SK-N-MC (cell line): ENCODE data around the gene CLCN2.

Source experiments
- DNase-seq: peaks from one replicate; pipeline ENCODE4 v3.0.0-alpha.2; 2011; ENCODE audit warnings: low read depth, low spot score
- H3K27ac ChIP-seq: fragments of 200-600 bp; sonication (generic); 2 replicates; pipeline ENCODE4 v1.5.1; 2016; ENCODE audit warnings: mixed run types
- H3K36me3 ChIP-seq: fragments of 200-600 bp; sonication (generic); 2 replicates; pipeline ENCODE4 v1.6.1; 2017; ENCODE audit warnings: antibody characterized with exemption, low read length, mixed read lengths; ENCODE audit not compliant: insufficient read depth
- H3K4me3 ChIP-seq: fragments of 200-600 bp; sonication (generic); 2 replicates; pipeline ENCODE4 v1.5.1; 2016
- H3K9ac ChIP-seq: fragments of 200-600 bp; sonication (generic); 2 replicates; pipeline ENCODE4 v1.8.0; 2017; ENCODE audit warnings: mixed run types, mixed read lengths; ENCODE audit not compliant: insufficient read length
- H3K9me3 ChIP-seq: fragments of 200-600 bp; sonication (generic); 2 replicates; pipeline ENCODE4 v1.6.1; 2017; ENCODE audit warnings: low read depth, mild to moderate bottlenecking, antibody characterized with exemption, low read length, moderate library complexity, mixed read lengths
- EZH2 ChIP-seq: fragments of 200-600 bp; sonication (generic); IDR thresholded peaks from one replicate; pipeline ENCODE4 v1.6.1; 2017; ENCODE audit warnings: antibody characterized with exemption
- FOXP2 ChIP-seq: optimal IDR thresholded peaks from 2 replicates; pipeline ENCODE3; 2011; ENCODE audit warnings: mild to moderate bottlenecking, moderate library complexity; ENCODE audit not compliant: insufficient read depth; ENCODE audit errors: extremely low read length, control extremely low read depth
- POLR2AphosphoS5 ChIP-seq: IDR thresholded peaks from 2 replicates; pipeline ENCODE4 v1.6.1; 2012; ENCODE audit warnings: mild to moderate bottlenecking, low read depth, low read length, borderline replicate concordance

Gene CLCN2

GRCh38 chr3:184361532-184361931, at the start of gene CLCN2, which contains the start of gene POLR2H:
Gene CLCN2 (minus strand): TSS chr3:184361605. CDS start chr3:184361479, 126 bp downstream.
Gene POLR2H (plus strand): TSS chr3:184361710. CDS start chr3:184363493, 1,783 bp downstream.
- DNase-seq: no peak
- H3K9me3 ChIP-seq: no peaks in the 10 kb centered on the region
- H3K4me3 ChIP-seq: peak within 1 kb of the TSS; percentile 94
- TF ChIP-seq POLR2AphosphoS5: no peak; the same call in 1 of the 2 replicates
- TF ChIP-seq FOXP2: no peak
- TF ChIP-seq EZH2: no peak
- H3K36me3 ChIP-seq: peaks cover 17% of the 10 kb centered on the region
- peak within 1 kb of the TSS; percentile 25; the same call in 1 of the 2 replicates for H3K27ac ChIP-seq
- H3K9ac ChIP-seq: peak within 1 kb of the TSS; percentile 90

DNA sequence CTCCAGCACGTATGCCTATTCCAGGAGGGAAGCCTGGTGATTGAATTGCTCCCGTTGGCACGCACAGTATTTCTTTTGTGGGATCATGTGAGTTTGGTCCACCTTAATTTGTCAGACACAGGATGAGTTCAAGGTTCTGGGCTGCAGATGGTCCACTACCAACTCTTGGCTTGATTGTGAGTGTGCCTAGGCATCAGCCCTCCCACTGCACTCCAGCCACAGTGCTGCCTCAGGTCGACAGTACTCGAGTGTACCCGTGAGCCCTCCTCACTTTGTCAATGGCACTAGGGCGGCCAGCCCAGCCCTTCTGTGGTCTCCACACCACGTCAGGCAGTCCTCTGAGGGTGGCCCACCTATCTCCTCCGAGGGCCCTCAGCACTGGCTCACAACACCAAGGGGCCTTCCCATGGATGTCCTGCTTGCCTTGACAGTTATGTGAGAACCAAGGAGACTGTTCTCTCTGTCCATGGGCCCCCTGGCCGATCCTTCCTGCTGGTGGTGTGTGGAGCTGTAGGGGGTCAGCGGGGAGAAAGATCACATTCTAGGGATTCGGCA, 48.6 kb upstream of the CLCN2 start:
- no peak overlapping the region for H3K9ac ChIP-seq
- H3K9me3 ChIP-seq: no peaks in the 10 kb centered on the region
- TF ChIP-seq EZH2 (no peak), FOXP2 (no peak), POLR2AphosphoS5 (no peak)
- H3K27ac ChIP-seq: no peak overlapping the region
- no peak overlapping the region for H3K4me3 ChIP-seq
- DNase-seq: no peak
- no peaks in the 10 kb centered on the region for H3K36me3 ChIP-seq

GRCh38 chr3:184409331-184409926, 48.0 kb upstream of the CLCN2 start:
- no peak for DNase-seq
- no peak for TF ChIP-seq POLR2AphosphoS5
- no peak for TF ChIP-seq EZH2
- no peak for TF ChIP-seq FOXP2
- Histone ChIP-seq H3K27ac (no peak overlapping the region), H3K4me3 (no peak overlapping the region), H3K9ac (no peak overlapping the region), H3K9me3 (no peaks in the 10 kb centered on the region), H3K36me3 (no peaks in the 10 kb centered on the region)

- no peak for DNase-seq
- Histone ChIP-seq H3K27ac (no peak overlapping the region), H3K4me3 (no peak overlapping the region), H3K9me3 (no peaks in the 10 kb centered on the region), H3K9ac (no peak overlapping the region), H3K36me3 (no peaks in the 10 kb centered on the region)
- no peak for TF ChIP-seq EZH2
- TF ChIP-seq FOXP2: no peak
- TF ChIP-seq POLR2AphosphoS5: no peak
Observed at GRCh38 chr3:184405075-184406030, 43.9 kb upstream of the CLCN2 start.

DNA sequence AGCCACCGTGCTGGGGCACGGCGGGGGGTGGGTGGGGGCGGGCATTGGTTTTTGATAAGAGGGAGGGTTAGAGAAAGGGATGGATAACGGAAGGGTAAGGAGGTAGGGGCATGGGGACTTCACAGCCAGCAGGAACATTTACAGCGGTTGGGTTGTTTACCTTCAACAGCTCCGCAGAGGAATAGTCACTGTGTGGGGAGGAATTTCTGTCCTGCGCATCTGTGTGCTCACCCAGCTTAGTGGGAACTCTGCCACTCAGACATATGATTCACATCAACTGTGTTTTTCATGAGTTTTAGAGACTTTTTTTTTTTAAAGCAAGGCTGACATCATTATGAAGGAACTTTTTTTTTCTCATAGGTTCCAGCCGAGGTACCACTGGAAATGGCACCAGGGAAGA, 38.0 kb upstream of the CLCN2 start:
- Histone ChIP-seq H3K4me3 (no peak overlapping the region), H3K9ac (no peak overlapping the region), H3K36me3 (no peaks in the 10 kb centered on the region), H3K27ac (no peak overlapping the region), H3K9me3 (no peaks in the 10 kb centered on the region)
- TF ChIP-seq EZH2 (no peak), POLR2AphosphoS5 (no peak), FOXP2 (no peak)
- DNase-seq: no peak

DNA sequence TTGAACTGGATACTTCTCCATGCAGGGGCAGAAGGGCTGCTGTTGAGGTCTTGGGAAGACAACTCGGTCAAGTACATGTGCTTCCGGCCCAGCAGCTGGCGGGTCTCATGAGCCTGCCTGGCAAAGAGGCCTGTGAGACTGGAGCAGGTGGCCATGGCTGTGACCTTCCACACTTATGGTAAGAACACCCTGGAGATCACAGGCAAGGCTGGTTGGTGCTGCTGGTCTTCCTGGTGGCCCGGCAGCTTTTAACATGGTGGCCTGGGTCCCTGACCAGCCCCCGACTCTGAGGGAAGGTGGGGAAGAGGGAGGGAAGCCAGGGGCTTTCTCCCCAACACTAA, 33.9 kb upstream of the CLCN2 start:
- Histone ChIP-seq H3K9ac (no peak overlapping the region), H3K27ac (no peak overlapping the region), H3K4me3 (no peak overlapping the region), H3K36me3 (no peaks in the 10 kb centered on the region), H3K9me3 (no peaks in the 10 kb centered on the region)
- TF ChIP-seq EZH2 (no peak), FOXP2 (no peak), POLR2AphosphoS5 (no peak)
- DNase-seq: no peak

- TF ChIP-seq POLR2AphosphoS5 (no peak), EZH2 (no peak), FOXP2 (no peak)
- DNase-seq: no peak
- H3K36me3 ChIP-seq: no peaks in the 10 kb centered on the region
- H3K9me3 ChIP-seq: no peaks in the 10 kb centered on the region
- no peak overlapping the region for H3K4me3 ChIP-seq
- no peak overlapping the region for H3K9ac ChIP-seq
- no peak overlapping the region for H3K27ac ChIP-seq
Observed at GRCh38 chr3:184391266-184391665, 29.9 kb upstream of the CLCN2 start.

GRCh38 chr3:184389935-184390528, 28.6 kb upstream of the CLCN2 start:
- Histone ChIP-seq H3K9ac (no peak overlapping the region), H3K4me3 (no peak overlapping the region), H3K36me3 (no peaks in the 10 kb centered on the region), H3K27ac (no peak overlapping the region), H3K9me3 (no peaks in the 10 kb centered on the region)
- TF ChIP-seq EZH2: no peak
- no peak for TF ChIP-seq FOXP2
- TF ChIP-seq POLR2AphosphoS5: no peak
- no peak for DNase-seq
